Suprapubic skin (tissue), 3 donors: ENCODE measurements around the gene SLC16A1.

Experiments
- POLR2A ChIP-seq, 2 donors: fragments of 450-650 bp; IDR thresholded peaks; one replicate each; pipeline ENCODE4 v1.6.1; 2017; ENCODE audit warnings: antibody characterized with exemption in 2 of 2, mild to moderate bottlenecking in 2 of 2, moderate library complexity in 2 of 2
- TF ChIP-seq, protein P1 (sequence below), 2 donors: fragments of 200-600 bp in 1 of 2; fragments of 450-650 bp in 1 of 2; sonication (generic) in 1 of 2; IDR thresholded peaks; one replicate each; pipeline ENCODE4 v1.5.1; 2016 to 2019; ENCODE audit warnings: antibody characterized with exemption in 2 of 2, mild to moderate bottlenecking in 1 of 2, moderate library complexity in 1 of 2

GRCh38 chr1:112929979-112930378 lies 26.0 kb downstream of the SLC16A1 start:
- TF ChIP-seq, protein P1, sequence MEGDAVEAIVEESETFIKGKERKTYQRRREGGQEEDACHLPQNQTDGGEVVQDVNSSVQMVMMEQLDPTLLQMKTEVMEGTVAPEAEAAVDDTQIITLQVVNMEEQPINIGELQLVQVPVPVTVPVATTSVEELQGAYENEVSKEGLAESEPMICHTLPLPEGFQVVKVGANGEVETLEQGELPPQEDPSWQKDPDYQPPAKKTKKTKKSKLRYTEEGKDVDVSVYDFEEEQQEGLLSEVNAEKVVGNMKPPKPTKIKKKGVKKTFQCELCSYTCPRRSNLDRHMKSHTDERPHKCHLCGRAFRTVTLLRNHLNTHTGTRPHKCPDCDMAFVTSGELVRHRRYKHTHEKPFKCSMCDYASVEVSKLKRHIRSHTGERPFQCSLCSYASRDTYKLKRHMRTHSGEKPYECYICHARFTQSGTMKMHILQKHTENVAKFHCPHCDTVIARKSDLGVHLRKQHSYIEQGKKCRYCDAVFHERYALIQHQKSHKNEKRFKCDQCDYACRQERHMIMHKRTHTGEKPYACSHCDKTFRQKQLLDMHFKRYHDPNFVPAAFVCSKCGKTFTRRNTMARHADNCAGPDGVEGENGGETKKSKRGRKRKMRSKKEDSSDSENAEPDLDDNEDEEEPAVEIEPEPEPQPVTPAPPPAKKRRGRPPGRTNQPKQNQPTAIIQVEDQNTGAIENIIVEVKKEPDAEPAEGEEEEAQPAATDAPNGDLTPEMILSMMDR (IDR thresholded peaks at IDR 0.05), result no peak
- TF ChIP-seq POLR2A (IDR thresholded peaks at IDR 0.05), result no peak
